Measurements from ENCODE around the gene CBLB. TPM values are rescaled to one million over a fixed set of nuclear protein-coding genes. Genes with fewer than 3 reads are reported as not detected.
A peak's percentile ranks its signal among the peaks of the same experiment; 100 is the strongest.

Gene CBLB
- total and polyA plus RNA-seq, 3 experiments from 2014 or later: 67.7 to 113 (median 112) TPM

DNA sequence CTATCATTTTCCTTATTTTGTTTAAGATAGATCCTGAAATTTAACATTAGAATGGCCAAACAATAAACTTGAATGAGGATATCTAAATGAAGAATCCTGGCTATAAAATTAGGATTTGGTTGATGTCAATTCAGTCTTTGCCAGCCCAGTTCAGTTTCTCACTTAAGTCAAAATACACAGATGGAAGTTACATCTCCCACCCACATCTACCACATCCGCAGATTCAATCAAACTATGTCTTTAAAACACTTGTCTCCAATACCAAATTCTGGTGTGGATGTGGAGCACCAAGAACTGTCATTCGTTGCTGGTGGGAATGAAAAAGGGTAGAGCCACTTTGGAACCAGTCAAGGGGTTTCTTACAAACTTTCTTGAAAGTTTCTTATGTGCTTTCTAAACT is 18.2 kb downstream of the CBLB start:
- ChIA-PET CTCF (interaction anchor here (1.3 kb wide), 1 partner anchor 15 kb away, joined by 3 read pairs; no protein-coding TSS in a partner anchor), POLR2A (no interaction called here)
- Mint-ChIP-seq H3K4me3 (peak overlapping the region in 5 of 7 donors; percentile 4 to 76 (median 38)), H3K36me3 (peaks cover 33 to 74% (median 36%) of the 10 kb centered on the region in 3 donors), H3K9me3 (no peaks in the 10 kb centered on the region), H3K27me3 (no peaks in the 10 kb centered on the region), H3K27ac (peak overlapping the region in 7 of 8 donors; percentile 6 to 89 (median 24)), H3K4me1 (peaks cover 73 to 93% (median 88%) of the 10 kb centered on the region in 3 donors)
- Histone ChIP-seq H3K27ac (ENCODE audit: low read depth, low read length) (no peak overlapping the region), H3K9me3 (ENCODE audit: low read length) (no peaks in the 10 kb centered on the region), H3K27me3 (ENCODE audit: insufficient read depth, low read length, poor library complexity, severe bottlenecking) (no peaks in the 10 kb centered on the region), H3K36me3 (ENCODE audit: insufficient read depth, low read length) (peaks cover 13% of the 10 kb centered on the region), H3K4me1 (ENCODE audit: insufficient read depth, low read length) (peaks cover 41% of the 10 kb centered on the region), H3K4me3 (ENCODE audit: low read length) (no peak overlapping the region)
- DNase-seq: peak in 2 of 5 donors; percentile 3 to 33

GRCh38 chr3:105848821-105849220 is 20.0 kb downstream of the CBLB start:
- H3K4me1 Mint-ChIP-seq: peaks cover 78 to 94% (median 90%) of the 10 kb centered on the region in 3 donors
- DNase-seq: no peak
- Histone ChIP-seq H3K36me3 (ENCODE audit: insufficient read depth, low read length) (peaks cover 13% of the 10 kb centered on the region), H3K4me1 (ENCODE audit: insufficient read depth, low read length) (peaks cover 52% of the 10 kb centered on the region), H3K27ac (ENCODE audit: low read depth, low read length) (no peak overlapping the region), H3K4me3 (ENCODE audit: low read length) (no peak overlapping the region), H3K27me3 (ENCODE audit: insufficient read depth, low read length, poor library complexity, severe bottlenecking) (no peaks in the 10 kb centered on the region), H3K9me3 (ENCODE audit: low read length) (no peaks in the 10 kb centered on the region)
- no peaks in the 10 kb centered on the region for H3K27me3 Mint-ChIP-seq
- peak overlapping the region in 4 of 7 donors; percentile 13 to 37 (median 28) for H3K4me3 Mint-ChIP-seq
- no peaks in the 10 kb centered on the region for H3K9me3 Mint-ChIP-seq
- ChIA-PET POLR2A (no interaction called here), CTCF (no interaction called here)
- peaks cover 28 to 65% (median 31%) of the 10 kb centered on the region in 3 donors for H3K36me3 Mint-ChIP-seq
- H3K27ac Mint-ChIP-seq: peak overlapping the region in 6 of 8 donors; percentile 17 to 64 (median 30)

DNA sequence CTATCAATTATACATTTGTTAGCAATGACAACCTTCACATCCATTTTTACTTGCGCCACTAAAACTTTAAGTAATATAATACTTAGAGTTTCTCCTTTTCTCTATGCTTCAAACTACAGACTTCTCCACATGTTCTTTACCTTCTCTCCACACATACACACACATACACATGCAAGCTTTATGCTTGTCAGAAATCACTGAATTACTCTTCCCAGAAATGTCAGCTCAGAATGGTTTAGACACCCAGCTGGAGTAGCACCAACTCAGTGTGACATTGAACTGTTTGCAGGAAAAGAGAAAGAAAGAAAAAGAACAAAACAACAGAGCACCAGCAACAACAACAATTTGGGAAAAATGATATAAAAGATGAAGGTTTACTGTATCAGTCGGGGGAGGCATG is 20.9 kb downstream of the CBLB start:
- H3K4me1 Mint-ChIP-seq: peaks cover 73 to 87% (median 84%) of the 10 kb centered on the region in 3 donors
- no peaks in the 10 kb centered on the region for H3K9me3 Mint-ChIP-seq
- peak overlapping the region; percentile 12 to 83 (median 66) for H3K27ac Mint-ChIP-seq
- ChIA-PET POLR2A (interaction anchor here (1.0 kb wide), 1 partner anchor 17 kb away, joined by 4 read pairs; no protein-coding TSS in a partner anchor), CTCF (no interaction called here)
- DNase-seq: no peak
- peak overlapping the region; percentile 33 to 73 (median 47) for H3K4me3 Mint-ChIP-seq
- H3K4me3 ChIP-seq (ENCODE audit: low read length): no peak overlapping the region
- no peaks in the 10 kb centered on the region for H3K27me3 ChIP-seq (ENCODE audit: insufficient read depth, low read length, poor library complexity, severe bottlenecking)
- H3K27ac ChIP-seq (ENCODE audit: low read depth, low read length): no peak overlapping the region
- H3K36me3 ChIP-seq (ENCODE audit: insufficient read depth, low read length): peaks cover 8% of the 10 kb centered on the region
- no peaks in the 10 kb centered on the region for H3K27me3 Mint-ChIP-seq
- peaks cover 52% of the 10 kb centered on the region for H3K4me1 ChIP-seq (ENCODE audit: insufficient read depth, low read length)
- H3K36me3 Mint-ChIP-seq: peaks cover 22 to 59% (median 25%) of the 10 kb centered on the region in 3 donors
- H3K9me3 ChIP-seq (ENCODE audit: low read length): no peaks in the 10 kb centered on the region

- Mint-ChIP-seq H3K27me3 (no peaks in the 10 kb centered on the region), H3K27ac (peak overlapping the region; percentile 47 to 90 (median 74)), H3K9me3 (no peaks in the 10 kb centered on the region), H3K36me3 (peaks cover 25 to 57% (median 26%) of the 10 kb centered on the region in 3 donors), H3K4me1 (peaks cover 75 to 86% (median 83%) of the 10 kb centered on the region in 3 donors), H3K4me3 (peak overlapping the region; percentile 33 to 73 (median 47))
- POLR2A ChIA-PET: interaction anchor here (1.0 kb wide), 1 partner anchor 17 kb away, joined by 4 read pairs; no protein-coding TSS in a partner anchor
- Histone ChIP-seq H3K9me3 (ENCODE audit: low read length) (no peaks in the 10 kb centered on the region), H3K27ac (ENCODE audit: low read depth, low read length) (no peak overlapping the region), H3K27me3 (ENCODE audit: insufficient read depth, low read length, poor library complexity, severe bottlenecking) (no peaks in the 10 kb centered on the region), H3K4me1 (ENCODE audit: insufficient read depth, low read length) (peaks cover 52% of the 10 kb centered on the region), H3K36me3 (ENCODE audit: insufficient read depth, low read length) (peaks cover 8% of the 10 kb centered on the region), H3K4me3 (ENCODE audit: low read length) (no peak overlapping the region)
- no peak for DNase-seq
- CTCF ChIA-PET: no interaction called here
These were observed 21.4 kb downstream of the CBLB start for GRCh38 chr3:105847452-105847851.

DNA sequence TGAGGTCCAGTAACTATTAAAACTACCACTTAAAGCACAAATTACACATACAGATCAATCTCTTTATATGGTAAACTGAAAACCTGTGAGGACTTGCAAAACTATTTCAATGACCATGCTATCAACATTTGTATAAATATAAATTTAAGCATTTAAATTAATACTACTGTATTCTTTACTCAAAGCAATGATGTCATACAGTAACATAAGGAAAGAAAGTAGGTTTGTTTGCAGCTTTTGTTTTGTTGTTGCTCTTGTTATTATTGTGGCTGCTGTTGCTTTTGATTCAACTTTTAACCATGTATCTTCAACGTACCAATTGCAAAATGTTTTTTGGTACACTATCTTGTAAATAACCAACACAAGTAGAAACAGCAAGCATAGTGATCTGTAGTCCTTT is 22.0 kb downstream of the CBLB start:
- Mint-ChIP-seq H3K4me1 (peaks cover 78 to 87% (median 85%) of the 10 kb centered on the region in 3 donors), H3K36me3 (peaks cover 26 to 60% (median 31%) of the 10 kb centered on the region in 3 donors), H3K9me3 (no peaks in the 10 kb centered on the region), H3K4me3 (peak overlapping the region; percentile 33 to 73 (median 48)), H3K27me3 (no peaks in the 10 kb centered on the region), H3K27ac (peak overlapping the region in 6 of 8 donors; percentile 42 to 87 (median 60))
- Histone ChIP-seq H3K27ac (ENCODE audit: low read depth, low read length) (no peak overlapping the region), H3K4me3 (ENCODE audit: low read length) (no peak overlapping the region), H3K9me3 (ENCODE audit: low read length) (no peaks in the 10 kb centered on the region), H3K27me3 (ENCODE audit: insufficient read depth, low read length, poor library complexity, severe bottlenecking) (no peaks in the 10 kb centered on the region), H3K4me1 (ENCODE audit: insufficient read depth, low read length) (peaks cover 52% of the 10 kb centered on the region), H3K36me3 (ENCODE audit: insufficient read depth, low read length) (peaks cover 8% of the 10 kb centered on the region)
- ChIA-PET POLR2A (interaction anchor here (0.6 to 1.0 kb wide), 3 partner anchors 18 to 330 kb away, joined by 3 to 4 read pairs (median 3); no protein-coding TSS in a partner anchor), CTCF (no interaction called here)
- no peak for DNase-seq

- Histone ChIP-seq H3K9me3 (ENCODE audit: low read length) (no peaks in the 10 kb centered on the region), H3K36me3 (ENCODE audit: insufficient read depth, low read length) (no peaks in the 10 kb centered on the region), H3K27ac (ENCODE audit: low read depth, low read length) (no peak overlapping the region), H3K4me3 (ENCODE audit: low read length) (no peak overlapping the region), H3K4me1 (ENCODE audit: insufficient read depth, low read length) (peaks cover 45% of the 10 kb centered on the region), H3K27me3 (ENCODE audit: insufficient read depth, low read length, poor library complexity, severe bottlenecking) (no peaks in the 10 kb centered on the region)
- Mint-ChIP-seq H3K36me3 (peaks cover 25 to 52% (median 25%) of the 10 kb centered on the region in 3 donors), H3K4me3 (peak overlapping the region in 5 of 7 donors; percentile 13 to 66 (median 51)), H3K9me3 (no peaks in the 10 kb centered on the region), H3K4me1 (peaks cover 72 to 81% (median 77%) of the 10 kb centered on the region in 3 donors), H3K27me3 (no peaks in the 10 kb centered on the region), H3K27ac (peak overlapping the region in 5 of 8 donors; percentile 52 to 86 (median 72))
- ChIA-PET CTCF (interaction anchor here (0.9 to 1.5 kb wide), 2 partner anchors 16 to 17 kb away, joined by 3 read pairs; no protein-coding TSS in a partner anchor), POLR2A (interaction anchor here (0.7 kb wide), 1 partner anchor 394 kb away, joined by 4 read pairs; no protein-coding TSS in a partner anchor)
- no peak for DNase-seq
These were observed 23.3 kb downstream of the CBLB start for GRCh38 chr3:105845488-105845887.

DNA sequence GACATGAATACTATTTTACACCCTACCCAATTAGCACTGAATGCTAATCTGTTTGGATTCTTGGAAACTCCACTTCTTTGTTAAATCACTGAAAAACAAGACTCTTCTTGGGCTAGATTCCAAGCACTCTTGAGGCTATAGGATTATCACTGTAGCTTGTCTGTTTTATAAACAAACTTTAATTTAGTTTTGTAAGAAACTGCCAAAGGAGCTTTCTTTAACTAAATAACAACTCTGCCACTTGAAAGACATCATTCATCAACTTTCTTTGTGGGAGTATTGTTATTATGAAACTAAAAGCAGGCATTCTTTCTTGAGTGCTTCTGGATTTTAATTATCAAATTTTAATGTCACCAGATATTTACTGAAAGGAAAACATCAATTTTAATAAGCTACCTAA is 24.1 kb downstream of the CBLB start:
- ChIA-PET CTCF (interaction anchor here (1.5 kb wide), 1 partner anchor 17 kb away, joined by 3 read pairs; no protein-coding TSS in a partner anchor), POLR2A (no interaction called here)
- Mint-ChIP-seq H3K27me3 (no peaks in the 10 kb centered on the region), H3K36me3 (peaks cover 27 to 56% (median 29%) of the 10 kb centered on the region in 3 donors), H3K27ac (peak overlapping the region in 4 of 8 donors; percentile 1 to 67 (median 16)), H3K9me3 (no peaks in the 10 kb centered on the region), H3K4me3 (peak overlapping the region in 1 of 7 donors; percentile 23), H3K4me1 (peaks cover 74 to 83% (median 78%) of the 10 kb centered on the region in 3 donors)
- peaks cover 45% of the 10 kb centered on the region for H3K4me1 ChIP-seq (ENCODE audit: insufficient read depth, low read length)
- H3K9me3 ChIP-seq (ENCODE audit: low read length): no peaks in the 10 kb centered on the region
- no peak overlapping the region for H3K4me3 ChIP-seq (ENCODE audit: low read length)
- no peaks in the 10 kb centered on the region for H3K36me3 ChIP-seq (ENCODE audit: insufficient read depth, low read length)
- no peak overlapping the region for H3K27ac ChIP-seq (ENCODE audit: low read depth, low read length)
- H3K27me3 ChIP-seq (ENCODE audit: insufficient read depth, low read length, poor library complexity, severe bottlenecking): no peaks in the 10 kb centered on the region
- no peak for DNase-seq

GRCh38 chr3:105843994-105844393 is 24.8 kb downstream of the CBLB start:
- Histone ChIP-seq H3K36me3 (ENCODE audit: insufficient read depth, low read length) (no peaks in the 10 kb centered on the region), H3K27ac (ENCODE audit: low read depth, low read length) (no peak overlapping the region), H3K27me3 (ENCODE audit: insufficient read depth, low read length, poor library complexity, severe bottlenecking) (no peaks in the 10 kb centered on the region), H3K4me3 (ENCODE audit: low read length) (no peak overlapping the region), H3K4me1 (ENCODE audit: insufficient read depth, low read length) (peaks cover 39% of the 10 kb centered on the region), H3K9me3 (ENCODE audit: low read length) (no peaks in the 10 kb centered on the region)
- ChIA-PET POLR2A (no interaction called here), CTCF (no interaction called here)
- Mint-ChIP-seq H3K36me3 (peaks cover 25 to 56% (median 29%) of the 10 kb centered on the region in 3 donors), H3K9me3 (no peaks in the 10 kb centered on the region), H3K27ac (peak overlapping the region in 6 of 8 donors; percentile 18 to 77 (median 67)), H3K4me1 (peaks cover 75 to 83% (median 78%) of the 10 kb centered on the region in 3 donors), H3K4me3 (peak overlapping the region in 5 of 7 donors; percentile 5 to 56 (median 26)), H3K27me3 (no peaks in the 10 kb centered on the region)
- DNase-seq: no peak
